Endothelial cell of umbilical vein (primary cell): ENCODE data around the gene BLNK. TPM values are rescaled to one million over a fixed set of nuclear protein-coding genes. Genes with fewer than 3 reads are reported as not detected.

Experiments used
- BruUV-seq: library from RNA; stranded (reverse); fragments of 400-500 nt; replicated peaks from 2 replicates; lab custom pipeline; 2021; lab: Mats Ljungman, UMichigan
- CTCF ChIA-PET: fragments of 300-600, 350-600 bp; sonication (Branson Sonifier 250); formaldehyde crosslinking; loops from one replicate; lab custom pipeline; 2021; ENCODE audit warnings: antibody characterized with exemption, inconsistent platforms; lab: Charles Lee
- POLR2A ChIA-PET: fragments of 300-600, 350-600 bp; sonication (Branson Sonifier 250); formaldehyde crosslinking; loops from one replicate; lab custom pipeline; 2021; ENCODE audit warnings: antibody characterized with exemption, inconsistent platforms; lab: Charles Lee
- DNase-seq: peaks from one replicate; pipeline ENCODE4 v3.0.0-alpha.2; 2011; ENCODE audit warnings: low read depth, low spot score
- FAIRE-seq: peaks from 2 replicates; lab custom pipeline; 2011; peaks lifted over from hg19 to GRCh38; lab: Jason Lieb, UNC
- H2AFZ ChIP-seq: 2 replicates; pipeline ENCODE4 v1.6.0; 2012; ENCODE audit warnings: low read depth, low read length, control low read depth, inconsistent platforms
- H3K27ac ChIP-seq: 2 replicates; pipeline ENCODE4 v1.5.1; 2011; ENCODE audit warnings: low read depth, mild to moderate bottlenecking, control low read depth, low read length, moderate library complexity; ENCODE audit not compliant: insufficient read depth
- H3K27me3 ChIP-seq, 2 experiments: 2 replicates each; pipeline versions ENCODE4 v1.6.0 to v1.6.1; 2011; ENCODE audit warnings: low read length in 2 of 2, mixed read lengths in 1 of 2; ENCODE audit not compliant: control insufficient read depth in 2 of 2, insufficient read depth in 2 of 2
- H3K36me3 ChIP-seq, 2 experiments: 2 replicates in 1 of 2; 3 replicates in 1 of 2; pipeline ENCODE4 v1.5.1; 2011; ENCODE audit warnings: low read length in 2 of 2, mild to moderate bottlenecking in 1 of 2, moderate library complexity in 1 of 2; ENCODE audit not compliant: control insufficient read depth in 2 of 2, insufficient read depth in 2 of 2; ENCODE audit errors: extremely low read depth in 1 of 2
- H3K4me1 ChIP-seq: 3 replicates; pipeline ENCODE4 v1.5.1; 2011; ENCODE audit warnings: mild to moderate bottlenecking, low read length; ENCODE audit not compliant: control insufficient read depth, insufficient read depth; ENCODE audit errors: extremely low read depth
- H3K4me2 ChIP-seq: 2 replicates; pipeline ENCODE4 v1.6.1; 2011; ENCODE audit warnings: low read length, control low read depth, mixed read lengths; ENCODE audit not compliant: insufficient read depth
- H3K4me3 ChIP-seq, 3 experiments: fragments of 200-600 bp in 1 of 3; sonication (generic), shearing (Covaris generic) in 1 of 3; replicated peaks in 1 of 3; 2 replicates each; pipeline ENCODE4 v1.5.1; 2011 to 2016; ENCODE audit warnings: control low read depth in 3 of 3, low read length in 3 of 3, mild to moderate bottlenecking in 2 of 3, inconsistent platforms in 1 of 3, low read depth in 1 of 3, moderate library complexity in 1 of 3; ENCODE audit not compliant: insufficient read depth in 1 of 3
- H3K79me2 ChIP-seq: 2 replicates; pipeline ENCODE4 v1.6.0; 2012; ENCODE audit warnings: low read length, inconsistent platforms; ENCODE audit not compliant: control insufficient read depth, insufficient read depth
- H3K9ac ChIP-seq: replicated peaks from 2 replicates; pipeline ENCODE3; 2011; ENCODE audit warnings: low read length, control low read depth; ENCODE audit not compliant: insufficient read depth; ENCODE audit errors: extremely low read depth
- H3K9me1 ChIP-seq: replicated peaks from 3 replicates; pipeline ENCODE4 v1.6.0; 2011; ENCODE audit warnings: mild to moderate bottlenecking, low read length; ENCODE audit not compliant: control insufficient read depth, insufficient read depth; ENCODE audit errors: extremely low read depth
- H3K9me3 ChIP-seq: replicated peaks from 2 replicates; pipeline ENCODE4 v1.5.1; 2012; ENCODE audit warnings: low read length, inconsistent platforms; ENCODE audit not compliant: control insufficient read depth, insufficient read depth
- H4K20me1 ChIP-seq: replicated peaks from 2 replicates; pipeline ENCODE3; 2011; ENCODE audit warnings: mild to moderate bottlenecking, low read length; ENCODE audit not compliant: control insufficient read depth, insufficient read depth; ENCODE audit errors: extremely low read depth
- EZH2 ChIP-seq: IDR thresholded peaks from 2 replicates; pipeline ENCODE4 v1.6.1; 2012; ENCODE audit warnings: borderline replicate concordance, low read depth, mild to moderate bottlenecking, moderate library complexity, low read length, inconsistent platforms; ENCODE audit not compliant: severe bottlenecking
- FOS ChIP-seq: IDR thresholded peaks from 2 replicates; pipeline ENCODE4 v1.6.1; 2011; ENCODE audit warnings: mild to moderate bottlenecking, low read length, moderate library complexity, borderline replicate concordance; ENCODE audit not compliant: insufficient read depth
- GATA2 ChIP-seq: IDR thresholded peaks from 2 replicates; pipeline ENCODE4 v1.7.0; 2011; ENCODE audit warnings: low read depth, mild to moderate bottlenecking, moderate library complexity, mixed read lengths, low read length; ENCODE audit not compliant: insufficient read length, insufficient read depth
- JUN ChIP-seq: IDR thresholded peaks from 2 replicates; pipeline ENCODE4 v1.6.1; 2011; ENCODE audit warnings: borderline replicate concordance, low read depth; ENCODE audit not compliant: insufficient read length, insufficient read depth
- MYC ChIP-seq: IDR thresholded peaks from one replicate; pipeline ENCODE4 v1.6.1; 2011; ENCODE audit warnings: mild to moderate bottlenecking, low read depth, low read length
- POLR2A ChIP-seq: IDR thresholded peaks from 2 replicates; pipeline ENCODE4 v1.6.1; 2012; ENCODE audit warnings: low read depth, mild to moderate bottlenecking, control low read depth, low read length
- POLR2AphosphoS5 ChIP-seq: IDR thresholded peaks from 2 replicates; pipeline ENCODE4 v1.6.1; 2012; ENCODE audit warnings: low read depth, mild to moderate bottlenecking, control low read depth, low read length, moderate library complexity; ENCODE audit not compliant: insufficient read depth
- dilution Hi-C: fragments of 300-500 bp; cut with MboI; formaldehyde crosslinking; loops from one replicate; pipeline ENCODE4 v1.15.0; 2019; ENCODE audit warnings: low sequenced_read_pairs; ENCODE audit not compliant: extremely low pct_ligation_motif_present
- intact Hi-C: fragments of 100-400 bp; cut with micrococcal nuclease; formaldehyde crosslinking; loops from one replicate; pipeline ENCODE4 v1.10.0; 2022
- polyA plus RNA-seq, 4 experiments: library from polyadenylated mRNA; depleted of rRNA in 3 of 4; stranded (reverse) in 3 of 4; unstranded in 1 of 4; fragments of >200 nt; gene quantifications; 2 replicates each; pipeline versions ENCODE4 v1.2.1 to v1.2.3, GENCODE V29; 2011 to 2012; ENCODE audit warnings: missing spikeins in 1 of 4
- total RNA-seq: library from RNA; stranded (reverse); gene quantifications from 2 replicates; pipeline ENCODE4 v1.2.3, GENCODE V29; 2021
- TF ChIP-seq, protein P1 (sequence below), 2 donors: IDR thresholded peaks; 1 replicate in 1 of 2; 2 replicates in 1 of 2; pipeline ENCODE4 v1.5.1; 2011; ENCODE audit warnings: low read length in 2 of 2, mild to moderate bottlenecking in 2 of 2, moderate library complexity in 2 of 2, control low read depth in 1 of 2, inconsistent platforms in 1 of 2, low read depth in 1 of 2; ENCODE audit not compliant: insufficient read depth in 1 of 2; ENCODE audit errors: extremely low read depth in 1 of 2
- TF ChIP-seq, protein P2 (sequence below): IDR thresholded peaks from 2 replicates; pipeline ENCODE4 v1.6.1; 2011; ENCODE audit not compliant: insufficient read depth, insufficient read length

Gene BLNK
- total and polyA plus RNA-seq, 2 donors (not counting 3 experiments of a cell fraction or from before 2014, with no cell fraction given): not detected

DNA sequence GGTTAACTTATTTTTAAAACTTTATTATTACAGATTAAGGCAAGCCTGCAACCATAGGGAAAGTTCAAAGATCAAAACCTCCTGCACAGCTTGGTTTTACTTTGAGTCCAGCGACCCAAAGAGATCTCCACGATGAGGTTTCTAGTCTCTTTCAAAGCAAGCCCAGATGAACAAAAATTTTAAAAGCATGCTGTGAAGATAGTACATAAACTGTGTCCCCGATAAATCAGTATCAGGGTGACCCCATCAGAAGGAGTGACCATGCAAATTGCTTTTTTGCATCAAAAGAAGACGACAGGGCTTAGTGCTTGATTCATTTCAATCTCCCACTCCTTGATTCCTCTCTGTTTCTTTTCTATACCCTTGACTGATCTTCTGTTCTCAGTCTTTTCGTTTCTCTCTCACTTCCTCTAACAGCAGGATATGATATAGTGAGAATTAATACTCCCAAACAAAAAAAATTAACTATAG, 16.8 kb upstream of the BLNK start:
- intact Hi-C loops (no loop called here), dilution Hi-C loops (no loop called here)
- BruUV-seq: no TSS peak
- DNase-seq (no peak), FAIRE-seq (no peak)
- Histone ChIP-seq H3K36me3 (no peaks in the 10 kb centered on the region), H2AFZ (no peak overlapping the region), H3K79me2 (no peaks in the 10 kb centered on the region), H3K4me3 (no peak overlapping the region), H4K20me1 (no peaks in the 10 kb centered on the region), H3K9me1 (no peaks in the 10 kb centered on the region), H3K9ac (no peak overlapping the region), H3K9me3 (no peaks in the 10 kb centered on the region), H3K4me2 (no peak overlapping the region), H3K27me3 (peaks cover 6 to 9% of the 10 kb centered on the region in 2 experiments), H3K4me1 (no peaks in the 10 kb centered on the region), H3K27ac (no peak overlapping the region)
- TF ChIP-seq MYC: no peak
- no peak for TF ChIP-seq JUN
- no peak for TF ChIP-seq FOS
- TF ChIP-seq, protein P1, sequence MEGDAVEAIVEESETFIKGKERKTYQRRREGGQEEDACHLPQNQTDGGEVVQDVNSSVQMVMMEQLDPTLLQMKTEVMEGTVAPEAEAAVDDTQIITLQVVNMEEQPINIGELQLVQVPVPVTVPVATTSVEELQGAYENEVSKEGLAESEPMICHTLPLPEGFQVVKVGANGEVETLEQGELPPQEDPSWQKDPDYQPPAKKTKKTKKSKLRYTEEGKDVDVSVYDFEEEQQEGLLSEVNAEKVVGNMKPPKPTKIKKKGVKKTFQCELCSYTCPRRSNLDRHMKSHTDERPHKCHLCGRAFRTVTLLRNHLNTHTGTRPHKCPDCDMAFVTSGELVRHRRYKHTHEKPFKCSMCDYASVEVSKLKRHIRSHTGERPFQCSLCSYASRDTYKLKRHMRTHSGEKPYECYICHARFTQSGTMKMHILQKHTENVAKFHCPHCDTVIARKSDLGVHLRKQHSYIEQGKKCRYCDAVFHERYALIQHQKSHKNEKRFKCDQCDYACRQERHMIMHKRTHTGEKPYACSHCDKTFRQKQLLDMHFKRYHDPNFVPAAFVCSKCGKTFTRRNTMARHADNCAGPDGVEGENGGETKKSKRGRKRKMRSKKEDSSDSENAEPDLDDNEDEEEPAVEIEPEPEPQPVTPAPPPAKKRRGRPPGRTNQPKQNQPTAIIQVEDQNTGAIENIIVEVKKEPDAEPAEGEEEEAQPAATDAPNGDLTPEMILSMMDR (IDR thresholded peaks at IDR 0.05; ENCODE audit: extremely low read depth in 1 of 2, insufficient read depth in 1 of 2, low read depth in 1 of 2, low read length in 2 of 2): no peak
- no peak for TF ChIP-seq EZH2
- TF ChIP-seq GATA2: no peak
- TF ChIP-seq, protein P2, sequence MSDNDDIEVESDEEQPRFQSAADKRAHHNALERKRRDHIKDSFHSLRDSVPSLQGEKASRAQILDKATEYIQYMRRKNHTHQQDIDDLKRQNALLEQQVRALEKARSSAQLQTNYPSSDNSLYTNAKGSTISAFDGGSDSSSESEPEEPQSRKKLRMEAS: no peak
- no peak for TF ChIP-seq POLR2A
- no peak for TF ChIP-seq POLR2AphosphoS5
- ChIA-PET CTCF (interaction anchor here (1.3 kb wide), 1 partner anchor 271 kb away, joined by 10 read pairs; no protein-coding TSS in a partner anchor), POLR2A (no interaction called here)
